Keratinocyte (primary cell): ENCODE measurements around the gene SNHG17.

Experiments
- EZH2 ChIP-seq: IDR thresholded peaks from one replicate; pipeline ENCODE4 v1.6.1; 2012; ENCODE audit warnings: inconsistent platforms, mild to moderate bottlenecking, low read length, moderate library complexity
- TF ChIP-seq, protein P1 (sequence below), 3 experiments: IDR thresholded peaks in 1 of 3; conservative IDR thresholded peaks in 1 of 3; optimal IDR thresholded peaks in 1 of 3; 2 replicates in 2 of 3; 3 replicates in 1 of 3; pipeline versions ENCODE3 to v1.5.1; 2011; ENCODE audit warnings: low read length in 3 of 3, mild to moderate bottlenecking in 3 of 3, moderate library complexity in 2 of 3, control low read depth in 1 of 3, inconsistent platforms in 1 of 3; ENCODE audit not compliant: insufficient read depth in 2 of 3; ENCODE audit errors: extremely low read depth in 1 of 3

DNA sequence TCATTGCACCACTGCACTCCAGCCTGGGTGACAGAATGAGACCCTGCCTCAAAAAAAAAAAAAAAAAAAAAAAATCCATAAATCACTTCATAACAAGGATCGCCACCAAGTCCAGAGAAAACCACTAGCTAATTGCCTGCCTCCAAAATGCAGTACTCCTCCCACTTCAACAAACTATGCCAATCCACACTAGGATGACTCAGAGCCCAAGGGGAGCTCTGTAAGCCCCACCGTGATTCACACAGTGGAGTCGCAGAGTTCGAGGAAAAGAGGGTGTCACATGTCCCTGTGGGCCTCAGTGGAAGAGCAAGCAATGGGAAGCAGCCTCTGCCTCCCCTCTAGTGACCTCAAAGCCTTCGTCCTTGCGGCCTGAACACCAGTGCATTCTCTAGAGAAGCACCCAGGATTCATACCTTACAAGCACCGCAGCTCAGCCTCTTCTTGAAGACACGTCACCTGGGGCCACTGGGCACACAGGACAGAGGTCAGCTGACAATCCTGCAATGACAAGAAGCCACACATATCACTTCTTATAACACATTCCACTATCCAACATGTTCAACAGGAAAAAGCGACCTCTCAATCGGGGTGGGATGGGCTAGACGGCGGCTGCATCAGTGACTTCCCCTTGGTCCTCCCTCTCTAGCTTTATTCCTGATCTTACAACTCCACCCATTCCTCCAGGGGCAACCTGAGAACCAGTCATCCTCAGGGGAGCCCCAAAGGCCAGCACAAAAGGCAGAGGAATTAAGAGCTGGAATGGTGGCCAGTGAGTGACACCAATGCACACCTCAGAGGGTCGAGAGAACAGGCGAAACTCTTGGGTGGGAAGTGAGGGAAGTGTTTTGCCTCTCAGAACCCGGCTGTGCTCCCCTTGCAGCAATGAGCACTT, 8.9 kb downstream of the SNHG17 start:
- TF ChIP-seq, protein P1, sequence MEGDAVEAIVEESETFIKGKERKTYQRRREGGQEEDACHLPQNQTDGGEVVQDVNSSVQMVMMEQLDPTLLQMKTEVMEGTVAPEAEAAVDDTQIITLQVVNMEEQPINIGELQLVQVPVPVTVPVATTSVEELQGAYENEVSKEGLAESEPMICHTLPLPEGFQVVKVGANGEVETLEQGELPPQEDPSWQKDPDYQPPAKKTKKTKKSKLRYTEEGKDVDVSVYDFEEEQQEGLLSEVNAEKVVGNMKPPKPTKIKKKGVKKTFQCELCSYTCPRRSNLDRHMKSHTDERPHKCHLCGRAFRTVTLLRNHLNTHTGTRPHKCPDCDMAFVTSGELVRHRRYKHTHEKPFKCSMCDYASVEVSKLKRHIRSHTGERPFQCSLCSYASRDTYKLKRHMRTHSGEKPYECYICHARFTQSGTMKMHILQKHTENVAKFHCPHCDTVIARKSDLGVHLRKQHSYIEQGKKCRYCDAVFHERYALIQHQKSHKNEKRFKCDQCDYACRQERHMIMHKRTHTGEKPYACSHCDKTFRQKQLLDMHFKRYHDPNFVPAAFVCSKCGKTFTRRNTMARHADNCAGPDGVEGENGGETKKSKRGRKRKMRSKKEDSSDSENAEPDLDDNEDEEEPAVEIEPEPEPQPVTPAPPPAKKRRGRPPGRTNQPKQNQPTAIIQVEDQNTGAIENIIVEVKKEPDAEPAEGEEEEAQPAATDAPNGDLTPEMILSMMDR (optimal IDR thresholded peaks at IDR 0.05 in 1 of 3, IDR thresholded peaks at IDR 0.05 in 1 of 3, conservative IDR thresholded peaks at IDR 0.05 in 1 of 3; ENCODE audit: extremely low read depth in 1 of 3, insufficient read depth in 2 of 3, low read length in 3 of 3): no peak
- no peak for TF ChIP-seq EZH2
